ENCODE measurements around the gene FRY. TPM values are rescaled to one million over a fixed set of nuclear protein-coding genes. Genes with fewer than 3 reads are reported as not detected.

Gene FRY
- total RNA-seq, 2 donors from 2014 or later = 122 to 165 TPM

DNA sequence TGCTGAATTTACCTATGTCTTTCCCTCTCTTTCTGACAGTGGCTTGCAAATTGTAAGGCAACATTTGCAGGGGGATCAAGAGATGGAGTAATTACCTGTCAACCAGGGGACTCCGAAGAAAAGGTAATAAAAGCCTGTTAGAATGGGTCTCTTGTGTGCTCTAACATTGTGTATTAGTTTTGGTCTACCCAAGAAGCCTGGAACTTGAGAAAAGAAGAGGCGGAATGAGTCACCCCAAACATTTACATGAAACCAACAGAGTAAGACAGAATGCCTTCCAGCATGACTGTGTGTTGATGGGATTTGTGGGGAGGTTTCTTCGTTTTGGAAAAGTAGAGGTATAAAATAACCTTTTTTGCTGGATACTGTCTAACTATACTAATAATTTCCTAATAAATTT lies 246.9 kb downstream of the FRY start:
- DNase-seq (ENCODE audit: low spot score) (no peak), ATAC-seq (ENCODE audit: insufficient number of reproducible peaks, low FRiP score, low read depth) (no peak)
- Histone ChIP-seq H3K4me3 (no peak overlapping the region), H3K27ac (no peak overlapping the region), H3K4me1 (ENCODE audit: control insufficient read depth in 1 of 2, low read depth in 2 of 2) (no peaks in the 10 kb centered on the region), H3K9me3 (no peaks in the 10 kb centered on the region), H3K36me3 (peaks cover 67% of the 10 kb centered on the region), H3K27me3 (replicated peaks; ENCODE audit: insufficient read depth) (no peaks in the 10 kb centered on the region)
- TF ChIP-seq, protein P1, sequence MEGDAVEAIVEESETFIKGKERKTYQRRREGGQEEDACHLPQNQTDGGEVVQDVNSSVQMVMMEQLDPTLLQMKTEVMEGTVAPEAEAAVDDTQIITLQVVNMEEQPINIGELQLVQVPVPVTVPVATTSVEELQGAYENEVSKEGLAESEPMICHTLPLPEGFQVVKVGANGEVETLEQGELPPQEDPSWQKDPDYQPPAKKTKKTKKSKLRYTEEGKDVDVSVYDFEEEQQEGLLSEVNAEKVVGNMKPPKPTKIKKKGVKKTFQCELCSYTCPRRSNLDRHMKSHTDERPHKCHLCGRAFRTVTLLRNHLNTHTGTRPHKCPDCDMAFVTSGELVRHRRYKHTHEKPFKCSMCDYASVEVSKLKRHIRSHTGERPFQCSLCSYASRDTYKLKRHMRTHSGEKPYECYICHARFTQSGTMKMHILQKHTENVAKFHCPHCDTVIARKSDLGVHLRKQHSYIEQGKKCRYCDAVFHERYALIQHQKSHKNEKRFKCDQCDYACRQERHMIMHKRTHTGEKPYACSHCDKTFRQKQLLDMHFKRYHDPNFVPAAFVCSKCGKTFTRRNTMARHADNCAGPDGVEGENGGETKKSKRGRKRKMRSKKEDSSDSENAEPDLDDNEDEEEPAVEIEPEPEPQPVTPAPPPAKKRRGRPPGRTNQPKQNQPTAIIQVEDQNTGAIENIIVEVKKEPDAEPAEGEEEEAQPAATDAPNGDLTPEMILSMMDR (IDR thresholded peaks at IDR 0.05) = no peak

DNA sequence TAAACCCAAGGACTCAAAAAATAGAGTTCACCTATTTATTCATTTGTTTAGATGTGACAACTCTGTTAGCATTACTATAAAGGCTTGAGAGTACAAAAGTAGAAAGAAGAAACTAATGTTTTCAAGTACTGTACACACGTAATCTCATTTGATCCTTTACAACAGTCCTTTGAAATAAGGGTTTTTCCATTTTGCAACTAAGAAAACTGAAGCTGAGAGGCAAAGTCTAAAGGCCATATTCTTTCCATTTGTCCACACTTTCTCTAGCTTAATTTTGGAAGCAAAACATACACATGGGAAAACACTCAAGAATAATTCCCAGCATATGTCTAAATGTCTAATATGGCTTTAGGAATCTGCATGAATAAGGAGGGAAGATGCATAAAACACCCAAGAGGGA lies 249.5 kb downstream of the FRY start:
- Histone ChIP-seq H3K4me3 (no peak overlapping the region), H3K4me1 (ENCODE audit: control insufficient read depth in 1 of 2, low read depth in 2 of 2) (peaks cover 16 to 25% of the 10 kb centered on the region in 2 donors), H3K36me3 (peaks cover 51% of the 10 kb centered on the region), H3K9me3 (no peaks in the 10 kb centered on the region), H3K27ac (no peak overlapping the region), H3K27me3 (replicated peaks; ENCODE audit: insufficient read depth) (no peaks in the 10 kb centered on the region)
- DNase-seq (ENCODE audit: low spot score) (no peak), ATAC-seq (ENCODE audit: insufficient number of reproducible peaks, low FRiP score, low read depth) (no peak)
- TF ChIP-seq, protein P1 (IDR thresholded peaks at IDR 0.05) = no peak

DNA sequence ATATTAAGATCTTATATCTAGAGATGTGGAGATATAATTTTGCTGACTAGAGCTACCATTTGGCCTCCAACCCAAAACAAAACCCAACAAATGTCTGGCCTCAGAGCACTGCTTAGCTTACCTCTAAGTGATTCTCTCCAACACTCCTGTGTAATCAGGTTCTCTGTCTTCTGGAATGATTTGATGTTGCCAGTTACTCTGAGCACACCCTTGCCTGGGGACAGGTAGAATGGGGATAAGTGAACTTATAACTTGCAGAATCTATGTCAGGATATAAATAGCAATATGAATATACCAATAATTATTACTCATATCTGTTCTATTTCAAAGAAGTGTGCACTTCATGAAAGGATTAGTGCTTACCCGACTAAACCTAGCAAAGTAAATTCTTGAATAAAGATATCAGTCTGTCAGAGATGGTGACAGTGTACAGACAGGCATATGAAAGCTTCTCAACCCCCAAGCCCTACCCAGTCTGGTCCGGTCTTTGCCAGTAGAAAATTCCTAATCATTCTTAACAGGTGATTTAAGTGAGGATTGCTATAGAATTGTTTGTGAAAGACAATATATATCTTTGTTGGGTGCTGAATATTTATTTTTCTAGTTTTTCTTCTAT lies 250.6 kb downstream of the FRY start:
- peaks cover 42% of the 10 kb centered on the region for H3K36me3 ChIP-seq
- no peak overlapping the region for H3K27ac ChIP-seq
- no peak for ATAC-seq (ENCODE audit: insufficient number of reproducible peaks, low FRiP score, low read depth)
- H3K4me1 ChIP-seq (ENCODE audit: control insufficient read depth in 1 of 2, low read depth in 2 of 2) = peaks cover 16 to 27% of the 10 kb centered on the region in 2 donors
- TF ChIP-seq, protein P1 (IDR thresholded peaks at IDR 0.05) = no peak
- no peak for DNase-seq (ENCODE audit: low spot score)
- H3K27me3 ChIP-seq (replicated peaks; ENCODE audit: insufficient read depth) = no peaks in the 10 kb centered on the region
- H3K9me3 ChIP-seq = no peaks in the 10 kb centered on the region
- H3K4me3 ChIP-seq = no peak overlapping the region

DNA sequence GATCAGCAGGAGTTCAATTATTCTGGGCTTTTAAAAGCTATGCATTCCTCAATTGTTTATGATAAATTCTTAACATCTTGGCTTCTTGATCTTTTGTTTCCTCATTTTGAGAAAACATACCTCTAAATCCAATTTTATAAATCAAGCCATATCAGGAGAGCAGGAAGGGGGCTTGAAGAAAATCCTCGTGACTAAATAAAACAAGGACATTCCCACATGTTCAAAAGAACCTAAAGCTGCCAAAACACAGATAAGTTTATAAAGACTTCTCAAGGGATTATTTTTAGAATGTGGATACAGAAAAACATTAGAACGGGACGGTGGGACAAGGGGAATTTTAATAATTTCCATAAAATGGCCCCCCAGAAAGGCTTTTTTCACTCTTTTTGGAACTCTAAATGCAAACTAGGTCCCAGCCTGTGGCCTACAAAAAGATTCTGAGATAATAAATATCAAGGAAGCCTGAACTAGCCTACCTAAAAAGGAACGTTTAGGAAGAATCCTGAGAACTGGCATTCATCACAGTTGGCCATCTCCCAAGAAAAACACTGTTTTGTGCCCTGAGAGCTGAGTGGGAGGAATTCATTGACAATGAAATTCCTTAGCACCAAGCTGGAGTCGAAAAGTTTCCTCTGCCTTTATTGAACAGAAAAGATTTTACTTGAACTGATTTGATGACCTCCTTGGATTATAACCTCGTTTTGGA lies 253.5 kb downstream of the FRY start:
- Histone ChIP-seq H3K36me3 (peaks cover 19% of the 10 kb centered on the region), H3K4me3 (peak overlapping the region; percentile 37), H3K4me1 (ENCODE audit: control insufficient read depth in 1 of 2, low read depth in 2 of 2) (peaks cover 16 to 27% of the 10 kb centered on the region in 2 donors), H3K27me3 (replicated peaks; ENCODE audit: insufficient read depth) (no peaks in the 10 kb centered on the region), H3K27ac (peak overlapping the region; percentile 72 to 85), H3K9me3 (no peaks in the 10 kb centered on the region)
- TF ChIP-seq, protein P1 (IDR thresholded peaks at IDR 0.05) = no peak
- ATAC-seq (ENCODE audit: insufficient number of reproducible peaks, low FRiP score, low read depth) (no peak), DNase-seq (ENCODE audit: low spot score) (no peak)

DNA sequence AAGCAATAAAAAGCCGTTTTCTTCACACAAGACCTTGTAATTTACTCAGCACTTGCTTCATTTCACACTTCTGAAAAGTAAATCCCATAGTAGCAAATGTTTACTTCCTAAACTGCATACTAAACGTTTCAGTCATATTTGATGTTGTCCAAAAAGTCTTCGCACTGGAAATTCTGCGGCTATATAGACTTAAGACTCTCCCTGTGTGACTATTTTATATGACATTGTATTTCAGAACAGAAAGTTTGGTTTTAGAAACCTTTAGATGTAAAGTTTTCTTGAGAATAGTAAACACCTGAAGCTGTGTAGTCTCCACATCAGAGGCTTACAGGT lies 254.0 kb downstream of the FRY start:
- Histone ChIP-seq H3K9me3 (no peaks in the 10 kb centered on the region), H3K4me3 (peak overlapping the region; percentile 37), H3K36me3 (peaks cover 19% of the 10 kb centered on the region), H3K27ac (peak overlapping the region; percentile 72 to 85), H3K27me3 (replicated peaks; ENCODE audit: insufficient read depth) (no peaks in the 10 kb centered on the region), H3K4me1 (ENCODE audit: control insufficient read depth in 1 of 2, low read depth in 2 of 2) (peaks cover 16 to 27% of the 10 kb centered on the region in 2 donors)
- ATAC-seq (ENCODE audit: insufficient number of reproducible peaks, low FRiP score, low read depth) (no peak), DNase-seq (ENCODE audit: low spot score) (no peak)
- TF ChIP-seq, protein P1 (IDR thresholded peaks at IDR 0.05) = no peak
